H9 (cell line): ENCODE data around the gene OLIG1. TPM values are rescaled to one million over a fixed set of nuclear protein-coding genes. Genes with fewer than 3 reads are reported as not detected.

ENCODE experiments used
- DNase-seq: peaks from one replicate; pipeline ENCODE4 v3.0.0-alpha.2; 2017
- H2AFZ ChIP-seq: one replicate; pipeline ENCODE4 v1.6.1; 2013; ENCODE audit warnings: mild to moderate bottlenecking, low read length, control low read depth, moderate library complexity
- H2AK5ac ChIP-seq: 2 replicates; pipeline ENCODE4 v1.6.1; 2013; ENCODE audit warnings: low read length, control low read depth, mixed read lengths; ENCODE audit not compliant: insufficient read length
- H2BK120ac ChIP-seq: one replicate; pipeline ENCODE4 v1.6.1; 2013; ENCODE audit warnings: low read depth, mild to moderate bottlenecking, low read length, control low read depth, inconsistent platforms; ENCODE audit not compliant: poor library complexity, severe bottlenecking
- H2BK12ac ChIP-seq: 2 replicates; pipeline ENCODE4 v1.6.1; 2013; ENCODE audit warnings: low read length, control low read depth, mixed read lengths, low read depth; ENCODE audit not compliant: insufficient read length
- H2BK15ac ChIP-seq: 2 replicates; pipeline ENCODE4 v1.6.1; 2013; ENCODE audit warnings: low read depth, low read length, control low read depth
- H2BK20ac ChIP-seq: one replicate; pipeline ENCODE4 v1.6.1; 2013; ENCODE audit warnings: low read depth, mild to moderate bottlenecking, low read length, control low read depth, inconsistent platforms; ENCODE audit not compliant: poor library complexity, severe bottlenecking
- H2BK5ac ChIP-seq: 2 replicates; pipeline ENCODE4 v1.6.1; 2013; ENCODE audit warnings: low read length, control low read depth, mixed read lengths; ENCODE audit not compliant: insufficient read length
- H3K14ac ChIP-seq: 2 replicates; pipeline ENCODE4 v1.6.1; 2013; ENCODE audit warnings: low read length, control low read depth; ENCODE audit not compliant: insufficient read depth
- H3K18ac ChIP-seq: 2 replicates; pipeline ENCODE4 v1.6.1; 2013; ENCODE audit warnings: low read depth, mild to moderate bottlenecking, mixed read lengths, low read length, control low read depth; ENCODE audit not compliant: insufficient read length
- H3K23ac ChIP-seq: 2 replicates; pipeline ENCODE4 v1.6.1; 2013; ENCODE audit warnings: low read length, control low read depth, mixed read lengths, low read depth; ENCODE audit not compliant: insufficient read length
- H3K23me2 ChIP-seq: 2 replicates; pipeline ENCODE4 v1.6.1; 2013; ENCODE audit warnings: low read depth, mild to moderate bottlenecking, mixed read lengths, low read length, control low read depth; ENCODE audit not compliant: insufficient read length, poor library complexity, severe bottlenecking
- H3K27ac ChIP-seq: 2 replicates; pipeline ENCODE4 v1.5.1; 2013; ENCODE audit warnings: low read length, control low read depth, mixed read lengths, low read depth; ENCODE audit not compliant: insufficient read length
- H3K27me3 ChIP-seq: 2 replicates; pipeline ENCODE4 v1.6.1; 2013; ENCODE audit warnings: low read length, control low read depth, inconsistent platforms; ENCODE audit not compliant: insufficient read depth
- H3K4ac ChIP-seq: 2 replicates; pipeline ENCODE4 v1.6.1; 2013; ENCODE audit warnings: low read depth, mild to moderate bottlenecking, control low read depth, inconsistent platforms, low read length, moderate library complexity
- H3K4me1 ChIP-seq: 2 replicates; pipeline ENCODE4 v1.6.1; 2013; ENCODE audit warnings: low read length, control low read depth, inconsistent platforms; ENCODE audit not compliant: insufficient read depth
- H3K4me2 ChIP-seq: 2 replicates; pipeline ENCODE4 v1.6.1; 2013; ENCODE audit warnings: low read length, control low read depth, mixed read lengths; ENCODE audit not compliant: insufficient read length, insufficient read depth
- H3K56ac ChIP-seq: 2 replicates; pipeline ENCODE4 v1.6.1; 2013; ENCODE audit warnings: low read depth, mild to moderate bottlenecking, mixed read lengths, low read length, control low read depth; ENCODE audit not compliant: insufficient read length
- H3K79me1 ChIP-seq: 2 replicates; pipeline ENCODE4 v1.6.1; 2013; ENCODE audit warnings: low read depth, mild to moderate bottlenecking, moderate library complexity, low read length, control low read depth, inconsistent platforms; ENCODE audit not compliant: insufficient read depth, poor library complexity, severe bottlenecking
- H3K79me2 ChIP-seq: 2 replicates; pipeline ENCODE4 v1.6.1; 2013; ENCODE audit warnings: low read length, control low read depth, inconsistent platforms; ENCODE audit not compliant: insufficient read depth
- H3K9ac ChIP-seq: 2 replicates; pipeline ENCODE4 v1.6.1; 2013; ENCODE audit warnings: low read length, control low read depth, mixed read lengths; ENCODE audit not compliant: insufficient read length; ENCODE audit errors: extremely low read depth
- H3K9me3 ChIP-seq: one replicate; pipeline ENCODE4 v1.6.1; 2013; ENCODE audit warnings: low read depth, low read length, inconsistent platforms; ENCODE audit not compliant: control insufficient read depth
- H3T11ph ChIP-seq: one replicate; pipeline ENCODE4 v1.6.1; 2013; ENCODE audit warnings: mild to moderate bottlenecking, low read length, control low read depth, inconsistent platforms
- H4K20me1 ChIP-seq: one replicate; pipeline ENCODE4 v1.6.1; 2013; ENCODE audit not compliant: control insufficient read depth, insufficient read length, insufficient read depth
- H4K5ac ChIP-seq: 2 replicates; pipeline ENCODE4 v1.6.1; 2013; ENCODE audit warnings: low read depth, mild to moderate bottlenecking, mixed read lengths, low read length, control low read depth; ENCODE audit not compliant: insufficient read length
- H4K8ac ChIP-seq: replicated peaks from 2 replicates; pipeline ENCODE4 v1.6.1; 2013; ENCODE audit warnings: low read length, control low read depth, mixed read lengths, low read depth; ENCODE audit not compliant: insufficient read length
- H4K91ac ChIP-seq: 2 replicates; pipeline ENCODE4 v1.6.1; 2013; ENCODE audit warnings: low read depth, mild to moderate bottlenecking, moderate library complexity, mixed read lengths, low read length, control low read depth; ENCODE audit not compliant: insufficient read length
- H3K27ac Mint-ChIP-seq, 3 experiments: 2 replicates in 2 of 3; 3 replicates in 1 of 3; pipeline ENCODE4 v1.8.0; 2020 to 2021; ENCODE audit warnings: mixed read lengths in 3 of 3, mild to moderate bottlenecking in 1 of 3, moderate library complexity in 1 of 3
- H3K27me3 Mint-ChIP-seq: 2 replicates; pipeline ENCODE4 v1.8.0; 2021; ENCODE audit warnings: low read depth, mild to moderate bottlenecking, moderate library complexity, mixed read lengths
- H3K36me3 Mint-ChIP-seq, 3 experiments: 2 replicates in 2 of 3; 3 replicates in 1 of 3; pipeline ENCODE4 v1.8.0; 2020 to 2021; ENCODE audit warnings: low read depth in 3 of 3, mixed read lengths in 3 of 3; ENCODE audit not compliant: insufficient read depth in 1 of 3
- H3K4me1 Mint-ChIP-seq, 2 experiments: 2 replicates each; pipeline ENCODE4 v1.8.0; 2020; ENCODE audit warnings: mixed read lengths in 2 of 2
- H3K4me3 Mint-ChIP-seq, 2 experiments: 2 replicates in 1 of 2; 3 replicates in 1 of 2; pipeline ENCODE4 v1.8.0; 2020 to 2021; ENCODE audit warnings: mild to moderate bottlenecking in 2 of 2, mixed read lengths in 2 of 2, moderate library complexity in 1 of 2
- H3K9me3 Mint-ChIP-seq, 2 experiments: 2 replicates in 1 of 2; 3 replicates in 1 of 2; pipeline ENCODE4 v1.8.0; 2020; ENCODE audit warnings: mild to moderate bottlenecking in 2 of 2, mixed read lengths in 2 of 2, moderate library complexity in 1 of 2
- CTCF ChIP-seq: fragments of 200-600 bp; sonication (generic); conservative IDR thresholded peaks from 3 replicates; pipeline ENCODE4 v1.8.0; 2021; ENCODE audit warnings: antibody characterized with exemption, mild to moderate bottlenecking
- WGBS: extraction: QIAGEN DNeasy Blood & Tissue Kit; methylation state at CpG from one replicate; pipeline ENCODE4 v1.1.7; 2013; ENCODE audit warnings: missing lambda C conversion rate, low lambda C conversion rate, mixed read lengths; ENCODE audit not compliant: insufficient read length; ENCODE audit errors: extremely low coverage; 5-methylcytosine and 5-hydroxymethylcytosine counted together
- total RNA-seq: library from RNA; stranded (reverse); gene quantifications from 2 replicates; pipeline ENCODE4 v1.2.1, GENCODE V29; 2021

The OLIG1 gene
- total RNA-seq, 1 experiment from 2014 or later: 0.31 TPM

- Histone ChIP-seq H3K4ac (no peak overlapping the region), H3T11ph (no peak overlapping the region), H2BK15ac (no peak overlapping the region), H4K20me1 (no peaks in the 10 kb centered on the region), H3K14ac (no peak overlapping the region), H3K18ac (no peak overlapping the region), H2BK5ac (no peak overlapping the region), H2BK120ac (no peak overlapping the region), H4K8ac (no peak overlapping the region), H3K23ac (no peak overlapping the region), H3K9ac (no peak overlapping the region), H3K27ac (no peak overlapping the region), H3K4me2 (no peak overlapping the region), H2BK20ac (no peak overlapping the region), H4K5ac (no peak overlapping the region), H4K91ac (no peak overlapping the region), H3K79me2 (no peaks in the 10 kb centered on the region), H3K27me3 (no peaks in the 10 kb centered on the region; the same call in 1 of the 2 replicates), H3K79me1 (no peaks in the 10 kb centered on the region), H2AFZ (no peak overlapping the region), H2AK5ac (no peak overlapping the region), H2BK12ac (no peak overlapping the region), H3K9me3 (no peaks in the 10 kb centered on the region), H3K23me2 (no peaks in the 10 kb centered on the region), H3K4me1 (peaks cover 3% of the 10 kb centered on the region; the same call in 1 of the 2 replicates), H3K56ac (no peak overlapping the region)
- no CpG with 5 or more reads among the region's 4 CpGs for WGBS
- Mint-ChIP-seq H3K4me3 (no peak overlapping the region), H3K4me1 (peaks cover 17 to 18% of the 10 kb centered on the region in 2 experiments), H3K27me3 (peaks cover 54% of the 10 kb centered on the region), H3K27ac (no peak overlapping the region), H3K36me3 (no peaks in the 10 kb centered on the region; a peak in 1 of 7 replicates), H3K9me3 (no peaks in the 10 kb centered on the region; a peak in 2 of 5 replicates)
- no peak for DNase-seq
- no peak for TF ChIP-seq CTCF
Observed at GRCh38 chr21:33042812-33043211, 27.1 kb upstream of the OLIG1 start.
